HG02678 (cell line): Measurements from ENCODE around the gene CNGA1.

Experiments used
- ATAC-seq: cut with Tn5 transposase; IDR thresholded peaks from one replicate; pipeline ENCODE4 v1.9.1; 2021; ENCODE audit warnings: mild to moderate bottlenecking, moderate library complexity; ENCODE audit not compliant: unreplicated experiment

Gene CNGA1

GRCh38 chr4:47913861-47914219 lies 102.6 kb downstream of the CNGA1 start:
- peak; percentile 23 for ATAC-seq

GRCh38 chr4:47913330-47913729 lies 103.2 kb downstream of the CNGA1 start:
- ATAC-seq = no peak

GRCh38 chr4:47907089-47907646 lies 109.3 kb downstream of the CNGA1 start:
- ATAC-seq = no peak

GRCh38 chr4:47899639-47900038 lies 116.8 kb downstream of the CNGA1 start:
- ATAC-seq = no peak

- no peak for ATAC-seq
Measured at GRCh38 chr4:47891928-47892327, 124.6 kb downstream of the CNGA1 start.
